Hepatocyte (in vitro differentiated cells): Measurements from ENCODE around the gene SLC9A3. TPM values are rescaled to one million over a fixed set of nuclear protein-coding genes. Genes with fewer than 3 reads are reported as not detected.

Source experiments
- DNase-seq: peaks from one replicate; pipeline ENCODE4 v3.0.0-alpha.2; 2016; ENCODE audit warnings: low spot score
- H2AFZ ChIP-seq: fragments of 200-600 bp; sonication (generic); 2 replicates; pipeline ENCODE4 v1.6.0; 2016; ENCODE audit warnings: antibody characterized with exemption, mild to moderate bottlenecking
- H3K27ac ChIP-seq: fragments of 200-600 bp; sonication (generic); 2 replicates; pipeline ENCODE4 v1.5.1; 2016; ENCODE audit warnings: mild to moderate bottlenecking
- H3K27me3 ChIP-seq: fragments of 200-600 bp; sonication (generic); 2 replicates; pipeline ENCODE4 v1.6.1; 2016
- H3K36me3 ChIP-seq: fragments of 200-600 bp; sonication (generic); replicated peaks from 2 replicates; pipeline ENCODE4 v1.5.1; 2016; ENCODE audit warnings: low read depth; ENCODE audit not compliant: insufficient read depth
- H3K4me1 ChIP-seq: fragments of 200-600 bp; sonication (generic); 2 replicates; pipeline ENCODE4 v1.5.1; 2016; ENCODE audit warnings: mild to moderate bottlenecking, moderate library complexity; ENCODE audit not compliant: insufficient read depth
- H3K4me2 ChIP-seq: fragments of 200-600 bp; sonication (generic); 2 replicates; pipeline ENCODE4 v1.6.0; 2016
- H3K4me3 ChIP-seq: fragments of 200-600 bp; sonication (generic); 2 replicates; pipeline ENCODE4 v1.5.1; 2016; ENCODE audit warnings: mild to moderate bottlenecking
- H3K79me2 ChIP-seq: fragments of 200-600 bp; sonication (generic); 2 replicates; pipeline ENCODE4 v1.6.0; 2017; ENCODE audit warnings: mild to moderate bottlenecking
- H3K9me2 ChIP-seq: fragments of 200-600 bp; sonication (generic); replicated peaks from 2 replicates; pipeline ENCODE4 v1.6.0; 2017; ENCODE audit warnings: mild to moderate bottlenecking; ENCODE audit not compliant: insufficient read depth
- H3K9me3 ChIP-seq: fragments of 200-600 bp; sonication (generic); 2 replicates; pipeline ENCODE4 v1.5.1; 2016; ENCODE audit warnings: low read depth, mild to moderate bottlenecking
- H4K20me1 ChIP-seq: fragments of 200-600 bp; sonication (generic); 2 replicates; pipeline ENCODE4 v1.6.0; 2016; ENCODE audit warnings: mild to moderate bottlenecking; ENCODE audit not compliant: insufficient read depth, poor library complexity, severe bottlenecking
- EZH2 ChIP-seq: fragments of 200-600 bp; sonication (generic); IDR thresholded peaks from 2 replicates; pipeline ENCODE4 v1.6.1; 2016; ENCODE audit warnings: antibody characterized with exemption, mild to moderate bottlenecking, borderline replicate concordance
- EZH2phosphoT487 ChIP-seq: fragments of 200-600 bp; sonication (generic); IDR thresholded peaks from one replicate; pipeline ENCODE4 v1.6.1; 2018; ENCODE audit warnings: antibody characterized with exemption, mild to moderate bottlenecking, low read depth, moderate library complexity; ENCODE audit not compliant: unreplicated experiment, severe bottlenecking
- whole genome bisulfite sequencing: methylation state at CpG from one replicate; pipeline ENCODE4 v1.1.6; 2016; ENCODE audit warnings: low lambda C conversion rate; ENCODE audit errors: missing lambda C conversion rate; 5-methylcytosine and 5-hydroxymethylcytosine counted together
- polyA plus RNA-seq: library from polyadenylated mRNA; unstranded; fragments of >200 nt; fragmentation: Nextera tagmentation; extraction: Ambion mirVana; gene quantifications from 2 replicates; pipeline ENCODE4 v1.2.1, GENCODE V29; 2016
- total RNA-seq: library from RNA; depleted of rRNA; stranded (reverse); fragments of >200 nt; gene quantifications from 2 replicates; pipeline ENCODE4 v1.2.3, GENCODE V29; 2014
- TF ChIP-seq, protein P1 (sequence below): fragments of 200-600 bp; sonication (generic); IDR thresholded peaks from 2 replicates; pipeline ENCODE4 v1.5.1; 2016; ENCODE audit warnings: antibody characterized with exemption, mild to moderate bottlenecking; ENCODE audit not compliant: poor library complexity

Gene SLC9A3
- total and polyA plus RNA-seq, 2 experiments from 2014 or later: 4.8 to 7.4 TPM

DNA sequence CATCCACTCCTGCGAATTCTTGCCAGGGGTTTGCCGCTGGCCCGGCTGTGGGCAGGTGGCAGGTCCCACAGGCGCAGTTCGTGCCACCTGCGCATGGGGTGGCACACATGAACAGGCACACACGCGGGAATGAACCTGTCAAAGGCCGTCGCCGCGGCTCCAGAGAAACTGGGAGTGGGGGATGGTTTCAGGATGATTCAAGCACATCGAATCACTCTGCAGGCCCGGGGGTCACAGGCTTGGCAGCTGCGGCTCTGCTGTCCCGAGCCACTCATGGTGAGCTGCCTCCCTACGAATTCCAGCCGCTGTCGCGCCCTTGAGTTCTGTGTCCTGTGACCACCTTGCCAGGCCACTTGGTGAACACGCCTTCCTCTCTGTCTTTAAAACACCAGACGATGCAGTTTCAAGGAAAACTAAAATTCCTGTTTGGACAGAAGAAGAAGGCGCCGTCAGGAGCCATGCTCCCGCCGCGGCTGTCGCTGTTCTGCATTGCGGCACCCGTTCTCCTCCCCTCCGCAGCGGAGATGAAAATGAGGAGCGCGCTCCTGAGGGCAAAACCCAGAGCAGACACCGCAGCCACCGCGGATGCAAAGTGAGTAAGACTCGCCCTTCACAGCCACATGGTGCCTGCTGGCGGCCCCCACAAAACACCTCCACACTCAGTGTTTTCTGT, 96.7 kb downstream of the SLC9A3 start:
- Histone ChIP-seq H3K27ac (no peak overlapping the region), H3K4me2 (no peak overlapping the region), H3K4me3 (no peak overlapping the region), H3K27me3 (no peaks in the 10 kb centered on the region), H2AFZ (no peak overlapping the region), H3K4me1 (peaks cover 14% of the 10 kb centered on the region), H4K20me1 (no peaks in the 10 kb centered on the region), H3K9me3 (no peaks in the 10 kb centered on the region), H3K36me3 (no peaks in the 10 kb centered on the region), H3K9me2 (no peaks in the 10 kb centered on the region), H3K79me2 (no peaks in the 10 kb centered on the region)
- DNase-seq: no peak
- WGBS: 96% methylated on average over 38 of the region's 39 CpGs
- TF ChIP-seq EZH2phosphoT487: no peak
- TF ChIP-seq, protein P1, sequence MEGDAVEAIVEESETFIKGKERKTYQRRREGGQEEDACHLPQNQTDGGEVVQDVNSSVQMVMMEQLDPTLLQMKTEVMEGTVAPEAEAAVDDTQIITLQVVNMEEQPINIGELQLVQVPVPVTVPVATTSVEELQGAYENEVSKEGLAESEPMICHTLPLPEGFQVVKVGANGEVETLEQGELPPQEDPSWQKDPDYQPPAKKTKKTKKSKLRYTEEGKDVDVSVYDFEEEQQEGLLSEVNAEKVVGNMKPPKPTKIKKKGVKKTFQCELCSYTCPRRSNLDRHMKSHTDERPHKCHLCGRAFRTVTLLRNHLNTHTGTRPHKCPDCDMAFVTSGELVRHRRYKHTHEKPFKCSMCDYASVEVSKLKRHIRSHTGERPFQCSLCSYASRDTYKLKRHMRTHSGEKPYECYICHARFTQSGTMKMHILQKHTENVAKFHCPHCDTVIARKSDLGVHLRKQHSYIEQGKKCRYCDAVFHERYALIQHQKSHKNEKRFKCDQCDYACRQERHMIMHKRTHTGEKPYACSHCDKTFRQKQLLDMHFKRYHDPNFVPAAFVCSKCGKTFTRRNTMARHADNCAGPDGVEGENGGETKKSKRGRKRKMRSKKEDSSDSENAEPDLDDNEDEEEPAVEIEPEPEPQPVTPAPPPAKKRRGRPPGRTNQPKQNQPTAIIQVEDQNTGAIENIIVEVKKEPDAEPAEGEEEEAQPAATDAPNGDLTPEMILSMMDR: no peak
- no peak for TF ChIP-seq EZH2

DNA sequence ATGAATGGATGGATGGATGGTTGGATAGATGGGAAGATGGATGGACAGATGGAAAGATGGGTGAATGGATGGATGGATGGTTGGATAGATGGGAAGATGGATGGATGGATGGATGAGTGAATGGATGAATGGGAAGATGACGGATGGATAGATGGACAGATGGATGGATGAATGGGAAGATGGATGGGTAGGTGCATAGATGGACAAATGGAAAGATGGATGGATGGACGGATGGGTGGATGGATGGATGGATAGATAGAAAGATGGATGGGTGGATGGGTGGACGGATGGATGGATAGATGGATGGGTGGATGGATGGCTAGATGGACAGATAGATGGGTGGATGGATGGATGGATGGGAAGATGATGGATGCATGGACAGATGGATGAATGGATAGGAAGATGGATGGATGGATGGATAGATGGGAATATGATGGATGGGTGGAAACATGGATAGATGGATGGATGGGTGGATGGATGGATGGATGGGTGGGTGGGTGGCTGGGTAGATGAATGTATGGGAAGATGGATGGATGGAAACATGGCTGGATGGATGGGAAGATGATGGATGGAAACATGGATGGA, 97.8 kb downstream of the SLC9A3 start:
- H3K4me2 ChIP-seq: no peak overlapping the region
- no peak overlapping the region for H2AFZ ChIP-seq
- no peak overlapping the region for H3K27ac ChIP-seq
- TF ChIP-seq EZH2 (no peak), EZH2phosphoT487 (no peak)
- TF ChIP-seq, protein P1: no peak
- peaks cover 12% of the 10 kb centered on the region for H3K4me1 ChIP-seq
- H3K4me3 ChIP-seq: no peak overlapping the region
- H3K36me3 ChIP-seq: no peaks in the 10 kb centered on the region
- H3K27me3 ChIP-seq: no peaks in the 10 kb centered on the region
- no peaks in the 10 kb centered on the region for H3K9me3 ChIP-seq
- H3K9me2 ChIP-seq: no peaks in the 10 kb centered on the region
- 95% methylated on average over 3 of the region's 3 CpGs for WGBS
- DNase-seq: no peak
- H4K20me1 ChIP-seq: no peaks in the 10 kb centered on the region
- no peaks in the 10 kb centered on the region for H3K79me2 ChIP-seq

DNA sequence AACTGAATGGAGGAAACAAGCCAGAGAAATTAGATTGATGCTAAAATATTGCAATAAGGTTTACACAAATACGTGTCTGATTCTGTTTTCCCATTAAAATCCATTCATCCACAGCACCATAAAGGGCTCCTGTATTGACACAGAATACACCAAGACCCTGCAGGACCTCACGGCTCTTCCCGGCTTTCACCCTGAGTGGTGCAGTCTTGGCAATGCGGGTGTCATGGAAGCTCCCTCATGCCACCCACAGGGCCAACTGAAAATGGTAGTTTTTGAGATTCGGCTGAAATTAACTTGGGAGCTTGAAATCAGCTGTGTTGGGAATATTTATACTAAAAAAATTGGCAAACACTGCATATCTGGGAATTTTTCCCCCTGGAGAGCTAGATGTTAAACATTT, 98.5 kb downstream of the SLC9A3 start:
- H3K9me2 ChIP-seq: no peaks in the 10 kb centered on the region
- no peaks in the 10 kb centered on the region for H3K9me3 ChIP-seq
- H3K4me1 ChIP-seq: peaks cover 5% of the 10 kb centered on the region
- TF ChIP-seq, protein P1: peak; percentile 27
- TF ChIP-seq EZH2: no peak
- no peak for TF ChIP-seq EZH2phosphoT487
- no peak overlapping the region for H3K4me3 ChIP-seq
- no peaks in the 10 kb centered on the region for H3K79me2 ChIP-seq
- H3K36me3 ChIP-seq: no peaks in the 10 kb centered on the region
- H3K27ac ChIP-seq: no peak overlapping the region
- H2AFZ ChIP-seq: no peak overlapping the region
- no peak overlapping the region for H3K4me2 ChIP-seq
- no peak for DNase-seq
- 66% methylated on average over 5 of the region's 5 CpGs for WGBS
- no peaks in the 10 kb centered on the region for H3K27me3 ChIP-seq
- no peaks in the 10 kb centered on the region for H4K20me1 ChIP-seq
